SU-DHL-6 (cell line): Measurements from ENCODE around the gene PIGN.

Experiments
- H2AFZ ChIP-seq: fragments of 200-600 bp; sonication (generic); 2 replicates; pipeline ENCODE4 v1.6.1; 2014; ENCODE audit warnings: low read depth, mild to moderate bottlenecking, moderate library complexity, mixed read lengths, antibody characterized with exemption, low read length; ENCODE audit not compliant: severe bottlenecking
- H3F3A ChIP-seq: fragments of 200-600 bp; shearing (Covaris generic); 2 replicates; pipeline ENCODE4 v1.6.0; 2016; ENCODE audit warnings: antibody characterized with exemption, mild to moderate bottlenecking; ENCODE audit not compliant: insufficient read depth
- H3K27ac ChIP-seq: fragments of 200-600 bp; sonication (generic); 2 replicates; pipeline ENCODE4 v1.5.1; 2016; ENCODE audit warnings: low read depth, mild to moderate bottlenecking, low read length, moderate library complexity, mixed read lengths
- H3K27me3 ChIP-seq: fragments of 200-600 bp; sonication (generic), shearing (Covaris generic); 2 replicates; pipeline ENCODE4 v1.6.0; 2014; ENCODE audit warnings: mild to moderate bottlenecking, low read length
- H3K36me3 ChIP-seq: fragments of 200-600 bp; sonication (generic); 2 replicates; pipeline ENCODE4 v1.6.1; 2014; ENCODE audit warnings: mild to moderate bottlenecking, low read length, mixed read lengths
- H3K4me2 ChIP-seq: fragments of 300-600, 200-600 bp; shearing (Covaris generic), sonication (generic); 2 replicates; pipeline ENCODE4 v1.6.0; 2014; ENCODE audit warnings: low read length, low read depth, mild to moderate bottlenecking; ENCODE audit not compliant: poor library complexity, severe bottlenecking
- H3K4me3 ChIP-seq: fragments of 200-600 bp; sonication (generic); 2 replicates; pipeline ENCODE4 v1.5.1; 2014; ENCODE audit warnings: antibody characterized with exemption, low read length, mild to moderate bottlenecking, mixed read lengths; ENCODE audit not compliant: insufficient read depth, poor library complexity, severe bottlenecking
- H3K79me2 ChIP-seq: fragments of 200-600 bp; sonication (generic); 2 replicates; pipeline ENCODE4 v1.6.1; 2014; ENCODE audit warnings: mild to moderate bottlenecking, low read length, moderate library complexity; ENCODE audit not compliant: insufficient read depth
- H3K9ac ChIP-seq: fragments of 200-600 bp; sonication (generic); 2 replicates; pipeline ENCODE4 v1.7.0; 2014; ENCODE audit warnings: mild to moderate bottlenecking, low read length
- H3K9me2 ChIP-seq: fragments of 200-600 bp; sonication (generic); replicated peaks from 2 replicates; pipeline ENCODE4 v1.6.1; 2014; ENCODE audit warnings: low read length; ENCODE audit not compliant: insufficient read depth
- H3K9me3 ChIP-seq: fragments of 200-600 bp; sonication (generic); 2 replicates; pipeline ENCODE4 v1.6.1; 2014; ENCODE audit warnings: low read length, mixed read lengths; ENCODE audit not compliant: insufficient read depth
- H4K20me1 ChIP-seq: fragments of 200-600 bp; sonication (generic); 2 replicates; pipeline ENCODE4 v1.6.1; 2014; ENCODE audit warnings: low read depth, mild to moderate bottlenecking, antibody characterized with exemption, low read length, moderate library complexity, mixed read lengths
- CTCF ChIP-seq: fragments of 200-600 bp; sonication (generic); IDR thresholded peaks from one replicate; pipeline ENCODE4 v1.5.1; 2017; ENCODE audit warnings: antibody characterized with exemption, mild to moderate bottlenecking, low read length, moderate library complexity; ENCODE audit not compliant: insufficient read depth, poor library complexity, severe bottlenecking
- EZH2phosphoT487 ChIP-seq: fragments of 200-600 bp; sonication (generic), shearing (Covaris generic); conservative IDR thresholded peaks from 2 replicates; pipeline ENCODE4 v1.6.1; 2018; ENCODE audit warnings: mild to moderate bottlenecking, antibody characterized with exemption, low read length, moderate library complexity, mixed read lengths

Gene PIGN

DNA sequence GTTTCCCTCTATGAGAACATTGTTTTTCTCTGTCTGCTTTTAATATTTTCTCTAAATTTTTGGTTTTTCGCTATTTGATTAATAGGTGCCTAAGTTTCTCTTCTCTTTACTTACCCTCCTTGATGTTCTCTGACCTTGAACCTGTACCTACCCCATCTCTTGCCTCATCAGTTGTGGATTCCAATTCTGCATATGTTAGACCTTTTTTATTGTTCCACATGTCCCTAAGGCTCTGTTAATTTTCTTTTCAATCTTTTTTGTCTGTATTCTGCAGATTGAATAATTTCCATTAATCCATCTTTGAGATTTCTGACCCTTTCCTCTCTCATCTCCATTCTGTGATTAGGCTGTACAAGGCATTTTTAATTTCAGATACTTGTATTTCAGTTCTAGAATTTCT, 23.3 kb upstream of the PIGN start:
- Histone ChIP-seq H3K27ac (no peak overlapping the region), H2AFZ (no peak overlapping the region), H3F3A (no peaks in the 10 kb centered on the region), H3K9ac (no peak overlapping the region), H3K9me3 (no peaks in the 10 kb centered on the region), H4K20me1 (no peaks in the 10 kb centered on the region), H3K27me3 (no peaks in the 10 kb centered on the region), H3K79me2 (peaks cover 81% of the 10 kb centered on the region), H3K36me3 (peaks cover 22% of the 10 kb centered on the region), H3K4me3 (no peak overlapping the region), H3K4me2 (no peak overlapping the region), H3K9me2 (no peaks in the 10 kb centered on the region)
- TF ChIP-seq EZH2phosphoT487 (no peak), CTCF (no peak)

DNA sequence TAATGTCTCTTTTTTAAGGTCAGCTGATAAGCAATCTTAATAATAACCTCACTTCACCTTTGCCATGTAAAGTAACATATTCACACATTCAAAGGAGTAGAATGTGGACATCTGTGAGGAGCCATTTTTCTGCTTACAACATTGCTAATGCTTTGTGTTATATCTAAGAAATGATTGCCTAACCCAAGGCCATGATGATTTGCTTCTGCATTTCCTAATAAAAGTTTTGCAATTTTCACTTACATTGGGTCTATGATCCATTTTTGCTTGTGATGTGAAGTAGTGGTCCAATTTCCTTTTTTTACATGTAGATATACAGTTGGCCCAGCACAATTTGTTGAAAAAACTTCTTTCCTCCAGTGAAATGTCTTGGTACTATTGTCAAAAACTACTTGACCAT, 22.2 kb upstream of the PIGN start:
- H3K79me2 ChIP-seq, result peaks cover 90% of the 10 kb centered on the region
- H3K36me3 ChIP-seq, result peaks cover 16% of the 10 kb centered on the region
- H3F3A ChIP-seq, result no peaks in the 10 kb centered on the region
- no peaks in the 10 kb centered on the region for H3K27me3 ChIP-seq
- H3K9me2 ChIP-seq, result no peaks in the 10 kb centered on the region
- H4K20me1 ChIP-seq, result 0 out of 2 replicates have a peak, but pooled peaks cover 9% of the 10 kb centered on the region
- no peak overlapping the region for H3K9ac ChIP-seq
- H3K4me2 ChIP-seq, result no peak overlapping the region
- no peak overlapping the region for H2AFZ ChIP-seq
- H3K9me3 ChIP-seq, result no peaks in the 10 kb centered on the region
- no peak overlapping the region for H3K27ac ChIP-seq
- TF ChIP-seq EZH2phosphoT487 (no peak), CTCF (no peak)
- no peak overlapping the region for H3K4me3 ChIP-seq

DNA sequence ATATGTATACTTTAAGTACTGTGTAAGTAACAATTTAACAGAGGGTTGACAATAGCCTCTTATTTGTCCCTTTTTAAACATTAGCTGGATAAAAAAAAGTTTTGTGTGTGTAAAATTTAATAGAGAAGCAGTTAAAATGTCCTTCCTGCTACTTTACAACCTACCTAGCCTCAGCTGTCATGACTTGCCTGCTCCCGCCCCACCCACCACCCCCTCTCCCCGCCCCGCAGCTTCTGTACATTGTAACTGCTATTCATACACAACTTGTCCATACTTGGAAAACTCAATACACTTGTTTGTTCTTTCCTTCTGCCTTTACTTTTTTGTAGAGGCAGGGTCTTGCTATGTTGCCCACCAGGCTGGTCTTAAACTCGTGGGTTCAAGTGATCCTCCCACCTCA, 19.7 kb upstream of the PIGN start:
- Histone ChIP-seq H3K27ac (no peak overlapping the region), H3F3A (no peaks in the 10 kb centered on the region), H3K9me3 (no peaks in the 10 kb centered on the region), H3K36me3 (no peaks in the 10 kb centered on the region), H3K4me2 (no peak overlapping the region), H2AFZ (no peak overlapping the region), H3K9ac (no peak overlapping the region), H4K20me1 (peaks cover 21% of the 10 kb centered on the region; the same call in 1 of the 2 replicates), H3K27me3 (no peaks in the 10 kb centered on the region), H3K4me3 (no peak overlapping the region), H3K9me2 (no peaks in the 10 kb centered on the region), H3K79me2 (peaks cover 97% of the 10 kb centered on the region)
- TF ChIP-seq EZH2phosphoT487, result no peak

GRCh38 chr18:62205824-62206223, 19.0 kb upstream of the PIGN start:
- Histone ChIP-seq H4K20me1 (peaks cover 22% of the 10 kb centered on the region; the same call in 1 of the 2 replicates), H3K4me3 (no peak overlapping the region), H3K27me3 (no peaks in the 10 kb centered on the region), H3K9ac (no peak overlapping the region), H3K9me2 (no peaks in the 10 kb centered on the region), H3K36me3 (no peaks in the 10 kb centered on the region), H3K4me2 (no peak overlapping the region), H3K79me2 (peaks cover 97% of the 10 kb centered on the region), H3K27ac (no peak overlapping the region), H3F3A (no peaks in the 10 kb centered on the region), H3K9me3 (no peaks in the 10 kb centered on the region), H2AFZ (no peak overlapping the region)
- no peak for TF ChIP-seq EZH2phosphoT487
- no peak for TF ChIP-seq CTCF
